Measurements from ENCODE around the gene RNASE7.

RNASE7 gene

DNA sequence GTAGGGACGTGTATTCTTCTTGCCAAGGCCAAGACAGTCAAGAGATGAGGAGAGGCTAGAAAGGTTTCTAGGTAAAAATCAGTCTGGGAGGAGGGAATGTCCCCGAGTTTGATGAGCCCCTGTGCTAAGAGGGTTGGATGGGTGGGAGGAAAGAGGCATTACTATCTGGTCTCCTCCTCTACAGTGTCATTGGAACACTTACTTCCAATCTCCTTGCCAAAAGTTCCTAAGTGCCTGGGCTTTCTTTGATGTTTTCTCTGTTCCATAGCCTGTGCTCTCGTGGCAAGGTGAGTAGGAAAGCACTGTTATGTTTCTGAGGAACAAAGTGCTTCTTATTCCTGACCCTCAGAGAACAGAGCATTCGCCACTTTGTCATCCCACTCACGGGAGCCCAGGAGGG, 7.5 kb upstream of the RNASE7 start, which contains the start of gene RNASE13:
Gene RNASE13 (minus strand): TSS at position 101 of the 400 bp plus-strand sequence. CDS start 519 bp downstream, outside the sequence.
- Histone ChIP-seq H4K20me1 (ENCODE audit: control insufficient read depth, insufficient read depth, low read depth, low read length) (no peaks in the 10 kb centered on the region), H3K36me3 (ENCODE audit: control insufficient read depth, low read length) (no peaks in the 10 kb centered on the region), H3K27ac (ENCODE audit: low read depth, low read length) (no peak within 1 kb of the TSS), H3K79me2 (ENCODE audit: control insufficient read depth, low read length) (no peaks in the 10 kb centered on the region), H3K4me1 (ENCODE audit: control insufficient read depth, low read length) (no peaks in the 10 kb centered on the region), H3K4me2 (ENCODE audit: low read length) (no peak within 1 kb of the TSS), H3K9me2 (replicated peaks; ENCODE audit: control insufficient read depth, low read length) (no peaks in the 10 kb centered on the region), H3F3A (ENCODE audit: control insufficient read depth, insufficient read depth) (no peaks in the 10 kb centered on the region), H3K27me3 (ENCODE audit: control insufficient read depth, low read length) (peaks cover 29% of the 10 kb centered on the region), H3K9me3 (ENCODE audit: control insufficient read depth, insufficient read depth, low read length) (no peaks in the 10 kb centered on the region), H3K4me3 (ENCODE audit: low read length) (no peak within 1 kb of the TSS)
- no peak for TF ChIP-seq EZH2phosphoT487 (IDR thresholded peaks at IDR 0.05; ENCODE audit: borderline replicate concordance, low read length)
- TF ChIP-seq, protein P1, sequence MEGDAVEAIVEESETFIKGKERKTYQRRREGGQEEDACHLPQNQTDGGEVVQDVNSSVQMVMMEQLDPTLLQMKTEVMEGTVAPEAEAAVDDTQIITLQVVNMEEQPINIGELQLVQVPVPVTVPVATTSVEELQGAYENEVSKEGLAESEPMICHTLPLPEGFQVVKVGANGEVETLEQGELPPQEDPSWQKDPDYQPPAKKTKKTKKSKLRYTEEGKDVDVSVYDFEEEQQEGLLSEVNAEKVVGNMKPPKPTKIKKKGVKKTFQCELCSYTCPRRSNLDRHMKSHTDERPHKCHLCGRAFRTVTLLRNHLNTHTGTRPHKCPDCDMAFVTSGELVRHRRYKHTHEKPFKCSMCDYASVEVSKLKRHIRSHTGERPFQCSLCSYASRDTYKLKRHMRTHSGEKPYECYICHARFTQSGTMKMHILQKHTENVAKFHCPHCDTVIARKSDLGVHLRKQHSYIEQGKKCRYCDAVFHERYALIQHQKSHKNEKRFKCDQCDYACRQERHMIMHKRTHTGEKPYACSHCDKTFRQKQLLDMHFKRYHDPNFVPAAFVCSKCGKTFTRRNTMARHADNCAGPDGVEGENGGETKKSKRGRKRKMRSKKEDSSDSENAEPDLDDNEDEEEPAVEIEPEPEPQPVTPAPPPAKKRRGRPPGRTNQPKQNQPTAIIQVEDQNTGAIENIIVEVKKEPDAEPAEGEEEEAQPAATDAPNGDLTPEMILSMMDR (IDR thresholded peaks at IDR 0.05; ENCODE audit: low read depth, low read length, poor library complexity, severe bottlenecking) = no peak

DNA sequence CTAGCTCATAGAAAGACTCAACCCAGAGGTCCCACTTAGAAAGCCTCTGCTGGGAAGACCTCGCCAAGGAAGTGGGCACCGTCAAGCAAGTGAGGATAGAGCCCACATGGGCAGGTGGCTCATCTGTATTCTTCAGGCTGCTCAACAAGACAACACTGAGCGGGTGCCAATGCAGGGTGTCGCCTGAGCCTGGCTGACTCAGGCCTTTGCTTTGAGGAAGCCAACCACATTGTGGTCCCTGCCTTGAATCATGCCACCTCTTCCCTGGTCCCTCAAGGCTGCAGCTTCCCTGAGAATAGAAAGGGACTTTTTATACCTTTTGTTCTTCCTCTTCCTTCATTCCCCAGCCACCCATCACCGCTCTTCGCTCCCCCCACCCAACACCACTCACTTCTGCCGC, 5.4 kb upstream of the RNASE7 start:
- Histone ChIP-seq H3K4me2 (ENCODE audit: low read length) (no peak overlapping the region), H3K27me3 (ENCODE audit: control insufficient read depth, low read length) (peaks cover 27% of the 10 kb centered on the region), H3K9me3 (ENCODE audit: control insufficient read depth, insufficient read depth, low read length) (no peaks in the 10 kb centered on the region), H3F3A (ENCODE audit: control insufficient read depth, insufficient read depth) (no peaks in the 10 kb centered on the region), H3K9me2 (replicated peaks; ENCODE audit: control insufficient read depth, low read length) (no peaks in the 10 kb centered on the region), H3K79me2 (ENCODE audit: control insufficient read depth, low read length) (no peaks in the 10 kb centered on the region), H3K27ac (ENCODE audit: low read depth, low read length) (no peak overlapping the region), H3K4me1 (ENCODE audit: control insufficient read depth, low read length) (no peaks in the 10 kb centered on the region), H4K20me1 (ENCODE audit: control insufficient read depth, insufficient read depth, low read depth, low read length) (no peaks in the 10 kb centered on the region), H3K36me3 (ENCODE audit: control insufficient read depth, low read length) (no peaks in the 10 kb centered on the region), H3K4me3 (ENCODE audit: low read length) (no peak overlapping the region)
- no peak for TF ChIP-seq EZH2phosphoT487 (IDR thresholded peaks at IDR 0.05; ENCODE audit: borderline replicate concordance, low read length)
- TF ChIP-seq, protein P1 (IDR thresholded peaks at IDR 0.05; ENCODE audit: low read depth, low read length, poor library complexity, severe bottlenecking) = no peak

DNA sequence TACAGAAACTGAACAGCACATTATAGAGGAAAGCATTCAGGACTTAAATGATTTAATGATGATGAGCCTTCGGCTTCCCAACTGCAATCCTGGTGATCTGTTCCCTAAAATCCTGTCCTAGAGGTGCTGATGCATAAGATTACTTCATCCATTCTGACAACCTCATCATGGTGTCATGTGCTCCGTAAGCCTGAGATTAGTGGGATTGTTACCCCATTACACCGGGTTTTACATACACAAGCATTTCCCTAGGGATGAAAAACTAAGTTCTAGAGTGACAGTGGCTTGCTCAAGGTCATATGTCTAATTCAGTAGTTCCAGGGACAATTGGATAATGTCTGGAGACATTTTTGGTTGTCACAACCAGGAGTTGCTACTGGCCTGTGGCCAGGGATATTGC, 5.0 kb upstream of the RNASE7 start:
- Histone ChIP-seq H3K4me1 (ENCODE audit: control insufficient read depth, low read length) (no peaks in the 10 kb centered on the region), H3K4me2 (ENCODE audit: low read length) (no peak overlapping the region), H3K9me2 (replicated peaks; ENCODE audit: control insufficient read depth, low read length) (no peaks in the 10 kb centered on the region), H3K27ac (ENCODE audit: low read depth, low read length) (no peak overlapping the region), H3F3A (ENCODE audit: control insufficient read depth, insufficient read depth) (no peaks in the 10 kb centered on the region), H3K4me3 (ENCODE audit: low read length) (no peak overlapping the region), H3K79me2 (ENCODE audit: control insufficient read depth, low read length) (no peaks in the 10 kb centered on the region), H3K27me3 (ENCODE audit: control insufficient read depth, low read length) (peaks cover 24% of the 10 kb centered on the region), H3K9me3 (ENCODE audit: control insufficient read depth, insufficient read depth, low read length) (no peaks in the 10 kb centered on the region), H3K36me3 (ENCODE audit: control insufficient read depth, low read length) (no peaks in the 10 kb centered on the region), H4K20me1 (ENCODE audit: control insufficient read depth, insufficient read depth, low read depth, low read length) (no peaks in the 10 kb centered on the region)
- no peak for TF ChIP-seq EZH2phosphoT487 (IDR thresholded peaks at IDR 0.05; ENCODE audit: borderline replicate concordance, low read length)
- TF ChIP-seq, protein P1 (IDR thresholded peaks at IDR 0.05; ENCODE audit: low read depth, low read length, poor library complexity, severe bottlenecking) = no peak

All from DOHH2 (cell line).